PC-9 (cell line): Measurements from ENCODE around the gene MBNL3. TPM values are rescaled to one million over a fixed set of nuclear protein-coding genes. Genes with fewer than 3 reads are reported as not detected.

Source experiments
- BruUV-seq: library from RNA; stranded (reverse); fragments of 400-500 nt; replicated peaks from 2 replicates; lab custom pipeline; 2021; lab: Mats Ljungman, UMichigan
- CTCF ChIA-PET: fragments of 300-600 bp; sonication (Branson Sonifier 250); formaldehyde crosslinking; loops from one replicate; lab custom pipeline; 2022; ENCODE audit warnings: antibody characterized with exemption; lab: Charles Lee
- POLR2A ChIA-PET: fragments of 300-600 bp; sonication (Branson Sonifier 250); formaldehyde crosslinking; loops from one replicate; lab custom pipeline; 2022; ENCODE audit warnings: antibody characterized with exemption; ENCODE audit not compliant: unreplicated experiment; lab: Charles Lee
- DNase-seq, 2 experiments: peaks; one replicate each; pipeline versions ENCODE4 v3.0.0 to v3.0.0-alpha.2; 2015 to 2022; ENCODE audit warnings: mixed read lengths in 1 of 2
- H2AFZ ChIP-seq: fragments of 200-600 bp; sonication (generic); 2 replicates; pipeline ENCODE4 v1.8.1; 2017; ENCODE audit warnings: antibody characterized with exemption
- H3F3A ChIP-seq: fragments of 200-600 bp; sonication (generic); 2 replicates; pipeline ENCODE4 v1.8.1; 2017; ENCODE audit warnings: antibody characterized with exemption, mild to moderate bottlenecking, low read depth; ENCODE audit not compliant: insufficient read depth
- H3K27ac ChIP-seq: fragments of 200-600 bp; sonication (generic); 2 replicates; pipeline ENCODE4 v1.6.1; 2016; ENCODE audit warnings: mixed run types
- H3K27me3 ChIP-seq: fragments of 200-600 bp; sonication (generic); 2 replicates; pipeline ENCODE4 v1.6.1; 2016; ENCODE audit warnings: low read depth, mixed run types; ENCODE audit not compliant: insufficient read depth
- H3K36me3 ChIP-seq: fragments of 200-600 bp; sonication (generic); 2 replicates; pipeline ENCODE4 v1.6.1; 2016; ENCODE audit warnings: low read depth, mixed run types
- H3K4me1 ChIP-seq: fragments of 200-600 bp; sonication (generic); replicated peaks from 2 replicates; pipeline ENCODE4 v1.6.1; 2016; ENCODE audit warnings: mixed run types; ENCODE audit not compliant: insufficient read depth
- H3K4me2 ChIP-seq: fragments of 200-600 bp; sonication (generic); 2 replicates; pipeline ENCODE4 v1.6.1; 2017; ENCODE audit warnings: mixed run types
- H3K4me3 ChIP-seq: fragments of 200-600 bp; sonication (generic); 2 replicates; pipeline ENCODE4 v1.6.1; 2016; ENCODE audit warnings: mixed run types
- H3K79me2 ChIP-seq: fragments of 200-600 bp; sonication (generic); 2 replicates; pipeline ENCODE4 v1.6.1; 2017; ENCODE audit warnings: low read depth, mixed run types
- H3K9me2 ChIP-seq: fragments of 200-600 bp; sonication (generic); 2 replicates; pipeline ENCODE4 v1.8.1; 2017; ENCODE audit warnings: mild to moderate bottlenecking; ENCODE audit not compliant: insufficient read depth
- H3K9me3 ChIP-seq: fragments of 200-600 bp; sonication (generic); 2 replicates; pipeline ENCODE4 v1.8.1; 2016; ENCODE audit warnings: low read depth; ENCODE audit not compliant: insufficient read depth
- H4K20me1 ChIP-seq: fragments of 200-600 bp; sonication (generic); 2 replicates; pipeline ENCODE4 v1.8.1; 2017; ENCODE audit not compliant: insufficient read depth
- CTCF ChIP-seq: fragments of 200-600 bp; sonication (generic); conservative IDR thresholded peaks from 2 replicates; pipeline ENCODE4 v1.6.1; 2017; ENCODE audit warnings: mixed run types, antibody characterized with exemption, mild to moderate bottlenecking, moderate library complexity
- EZH2 ChIP-seq: fragments of 200-600 bp; sonication (generic); IDR thresholded peaks from 2 replicates; pipeline ENCODE4 v1.8.0; 2017; ENCODE audit warnings: antibody characterized with exemption, low read depth
- intact Hi-C: fragments of 100-400 bp; cut with micrococcal nuclease; formaldehyde crosslinking; loops from one replicate; pipeline ENCODE4 v1.10.0; 2022; ENCODE audit not compliant: unreplicated experiment
- total RNA-seq: library from RNA; stranded (reverse); gene quantifications from 2 replicates; pipeline ENCODE4 v1.2.3, GENCODE V29; 2021

MBNL3 gene
- total RNA-seq, 1 experiment from 2014 or later, result 36.1 TPM

GRCh38 chrX:132470831-132471230 lies 18.0 kb downstream of the MBNL3 start:
- Histone ChIP-seq H3K4me2 (no peak overlapping the region), H3K9me3 (no peaks in the 10 kb centered on the region), H3K27ac (no peak overlapping the region), H3F3A (peaks cover 7% of the 10 kb centered on the region; the same call in 1 of the 2 replicates), H3K4me3 (no peak overlapping the region), H3K36me3 (no peaks in the 10 kb centered on the region), H2AFZ (no peak overlapping the region), H3K9me2 (no peaks in the 10 kb centered on the region), H4K20me1 (no peaks in the 10 kb centered on the region), H3K79me2 (no peaks in the 10 kb centered on the region), H3K27me3 (no peaks in the 10 kb centered on the region), H3K4me1 (peaks cover 19% of the 10 kb centered on the region)
- no TSS peak for BruUV-seq
- no peak for DNase-seq
- intact Hi-C loops, result no loop called here
- CTCF ChIA-PET, result no interaction called here
- POLR2A ChIA-PET, result no interaction called here
- TF ChIP-seq CTCF (no peak), EZH2 (no peak)

- Histone ChIP-seq H3K4me3 (no peak overlapping the region), H3K4me2 (no peak overlapping the region), H3F3A (peaks cover 7% of the 10 kb centered on the region; the same call in 1 of the 2 replicates), H3K79me2 (no peaks in the 10 kb centered on the region), H3K9me3 (no peaks in the 10 kb centered on the region), H3K4me1 (peaks cover 19% of the 10 kb centered on the region), H3K36me3 (no peaks in the 10 kb centered on the region), H3K27me3 (no peaks in the 10 kb centered on the region), H2AFZ (no peak overlapping the region), H3K27ac (no peak overlapping the region), H3K9me2 (no peaks in the 10 kb centered on the region), H4K20me1 (no peaks in the 10 kb centered on the region)
- POLR2A ChIA-PET, result no interaction called here
- BruUV-seq, result no TSS peak
- TF ChIP-seq EZH2 (no peak), CTCF (no peak)
- DNase-seq, result no peak
- CTCF ChIA-PET, result no interaction called here
- intact Hi-C loops, result no loop called here
Measured at GRCh38 chrX:132470179-132470578, 18.7 kb downstream of the MBNL3 start.

GRCh38 chrX:132468454-132468853 lies 20.4 kb downstream of the MBNL3 start:
- Histone ChIP-seq H3K79me2 (no peaks in the 10 kb centered on the region), H3K4me3 (no peak overlapping the region), H3K4me1 (peaks cover 19% of the 10 kb centered on the region), H4K20me1 (no peaks in the 10 kb centered on the region), H3F3A (peaks cover 7% of the 10 kb centered on the region; the same call in 1 of the 2 replicates), H3K36me3 (no peaks in the 10 kb centered on the region), H3K9me2 (no peaks in the 10 kb centered on the region), H3K27ac (no peak overlapping the region), H3K9me3 (peaks cover 9% of the 10 kb centered on the region; the same call in 1 of the 2 replicates), H3K4me2 (no peak overlapping the region), H2AFZ (no peak overlapping the region), H3K27me3 (no peaks in the 10 kb centered on the region)
- no peak for TF ChIP-seq EZH2
- no peak for TF ChIP-seq CTCF
- no peak for DNase-seq
- intact Hi-C loops, result no loop called here
- ChIA-PET CTCF (no interaction called here), POLR2A (interaction anchor here (0.5 kb wide), 1 partner anchor 226 kb away, joined by 10 read pairs; no protein-coding TSS in a partner anchor)
- no TSS peak for BruUV-seq
